Brain microvascular endothelial cell (primary cell): Measurements from ENCODE around the gene CEMIP2.

Experiments
- DNase-seq: peaks from one replicate; pipeline ENCODE4 v3.0.0-alpha.2; 2020
- H3K27ac ChIP-seq: fragments of 250-450 bp; sonication (Bioruptor Pico); 2 replicates; pipeline ENCODE4 v1.5.1; 2020; ENCODE audit warnings: mild to moderate bottlenecking, moderate library complexity
- H3K27me3 ChIP-seq: fragments of 250-450 bp; sonication (Bioruptor Pico); replicated peaks from 2 replicates; pipeline ENCODE4 v1.5.1; 2020; ENCODE audit warnings: mild to moderate bottlenecking
- H3K36me3 ChIP-seq: fragments of 250-450 bp; sonication (Bioruptor Pico); replicated peaks from 2 replicates; pipeline ENCODE4 v1.5.1; 2020; ENCODE audit warnings: mild to moderate bottlenecking
- H3K4me3 ChIP-seq: 2 replicates; pipeline ENCODE4 v1.5.1; 2011; ENCODE audit warnings: low read depth, mild to moderate bottlenecking, control low read depth, low read length, moderate library complexity
- CTCF ChIP-seq: IDR thresholded peaks from 2 replicates; pipeline ENCODE4 v1.5.1; 2011; ENCODE audit warnings: low read depth, mild to moderate bottlenecking, moderate library complexity, low read length, control low read depth, inconsistent platforms; ENCODE audit errors: missing control alignments
- in situ Hi-C: cut with HindIII; loops from 2 replicates; pipeline ENCODE4 v1.10.0; 2017; ENCODE audit warnings: low sequenced_read_pairs, low pct_ligation_motif_present

CEMIP2 gene

GRCh38 chr9:71781391-71781790, 13.1 kb upstream of the CEMIP2 start:
- H3K36me3 ChIP-seq = no peaks in the 10 kb centered on the region
- no peak for TF ChIP-seq CTCF
- in situ Hi-C loops = loop anchor here (25.0 kb wide), 1 partner anchor 469 kb away; no protein-coding TSS in a partner anchor
- H3K27me3 ChIP-seq = no peaks in the 10 kb centered on the region
- no peak overlapping the region for H3K4me3 ChIP-seq
- H3K27ac ChIP-seq = no peak overlapping the region
- DNase-seq = no peak

GRCh38 chr9:71780953-71781352, 12.6 kb upstream of the CEMIP2 start:
- Histone ChIP-seq H3K27me3 (no peaks in the 10 kb centered on the region), H3K27ac (no peak overlapping the region), H3K4me3 (no peak overlapping the region), H3K36me3 (no peaks in the 10 kb centered on the region)
- TF ChIP-seq CTCF = no peak
- in situ Hi-C loops = loop anchor here (25.0 kb wide), 1 partner anchor 469 kb away; no protein-coding TSS in a partner anchor
- no peak for DNase-seq

GRCh38 chr9:71778085-71778484, 9.8 kb upstream of the CEMIP2 start:
- Histone ChIP-seq H3K27me3 (no peaks in the 10 kb centered on the region), H3K27ac (no peak overlapping the region), H3K4me3 (no peak overlapping the region), H3K36me3 (no peaks in the 10 kb centered on the region)
- DNase-seq = no peak
- TF ChIP-seq CTCF = no peak
- in situ Hi-C loops = loop anchor here (25.0 kb wide), 1 partner anchor 466 kb away; no protein-coding TSS in a partner anchor

GRCh38 chr9:71774920-71775319, 6.6 kb upstream of the CEMIP2 start:
- Histone ChIP-seq H3K27me3 (no peaks in the 10 kb centered on the region), H3K4me3 (no peak overlapping the region), H3K36me3 (no peaks in the 10 kb centered on the region), H3K27ac (no peak overlapping the region)
- DNase-seq = no peak
- no peak for TF ChIP-seq CTCF
- in situ Hi-C loops = loop anchor here (25.0 kb wide), 1 partner anchor 463 kb away; no protein-coding TSS in a partner anchor

GRCh38 chr9:71772726-71773125, 4.4 kb upstream of the CEMIP2 start:
- TF ChIP-seq CTCF = no peak
- Histone ChIP-seq H3K27ac (no peak overlapping the region), H3K27me3 (no peaks in the 10 kb centered on the region), H3K36me3 (no peaks in the 10 kb centered on the region), H3K4me3 (no peak overlapping the region)
- in situ Hi-C loops = no loop called here
- DNase-seq = no peak

- Histone ChIP-seq H3K27me3 (no peaks in the 10 kb centered on the region), H3K36me3 (no peaks in the 10 kb centered on the region), H3K27ac (no peak overlapping the region), H3K4me3 (no peak overlapping the region)
- no peak for DNase-seq
- in situ Hi-C loops = no loop called here
- no peak for TF ChIP-seq CTCF
These were observed 1.9 kb upstream of the CEMIP2 start for GRCh38 chr9:71770170-71770569.
